SU-DHL-6 (cell line): ENCODE measurements around the gene ARHGDIB.

Experiments
- EZH2phosphoT487 ChIP-seq: fragments of 200-600 bp; sonication (generic), shearing (Covaris generic); conservative IDR thresholded peaks from 2 replicates; pipeline ENCODE4 v1.6.1; 2018; ENCODE audit warnings: mild to moderate bottlenecking, antibody characterized with exemption, low read length, moderate library complexity, mixed read lengths
- TF ChIP-seq, protein P1 (sequence below): fragments of 200-600 bp; sonication (generic); IDR thresholded peaks from one replicate; pipeline ENCODE4 v1.5.1; 2017; ENCODE audit warnings: antibody characterized with exemption, mild to moderate bottlenecking, low read length, moderate library complexity; ENCODE audit not compliant: insufficient read depth, poor library complexity, severe bottlenecking

DNA sequence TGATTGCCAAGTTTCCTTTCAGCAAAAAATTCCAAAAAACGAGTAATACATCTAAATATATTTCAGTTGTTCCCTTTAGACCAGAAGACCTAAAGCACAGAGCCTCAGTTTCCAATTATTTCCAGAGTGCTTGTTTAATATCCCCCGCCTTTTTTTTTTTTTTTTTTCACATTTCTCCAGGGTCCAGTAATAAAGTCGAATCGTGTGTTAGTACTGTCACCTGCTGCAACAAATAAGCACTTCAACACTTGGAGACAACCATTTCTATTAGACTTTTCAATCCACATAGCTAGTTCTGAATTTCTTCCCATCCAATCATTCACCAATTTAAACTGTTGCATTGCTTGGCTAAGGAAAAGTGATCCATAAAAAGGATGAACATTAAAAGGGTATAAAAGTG is 25.0 kb upstream of the ARHGDIB start:
- TF ChIP-seq, protein P1, sequence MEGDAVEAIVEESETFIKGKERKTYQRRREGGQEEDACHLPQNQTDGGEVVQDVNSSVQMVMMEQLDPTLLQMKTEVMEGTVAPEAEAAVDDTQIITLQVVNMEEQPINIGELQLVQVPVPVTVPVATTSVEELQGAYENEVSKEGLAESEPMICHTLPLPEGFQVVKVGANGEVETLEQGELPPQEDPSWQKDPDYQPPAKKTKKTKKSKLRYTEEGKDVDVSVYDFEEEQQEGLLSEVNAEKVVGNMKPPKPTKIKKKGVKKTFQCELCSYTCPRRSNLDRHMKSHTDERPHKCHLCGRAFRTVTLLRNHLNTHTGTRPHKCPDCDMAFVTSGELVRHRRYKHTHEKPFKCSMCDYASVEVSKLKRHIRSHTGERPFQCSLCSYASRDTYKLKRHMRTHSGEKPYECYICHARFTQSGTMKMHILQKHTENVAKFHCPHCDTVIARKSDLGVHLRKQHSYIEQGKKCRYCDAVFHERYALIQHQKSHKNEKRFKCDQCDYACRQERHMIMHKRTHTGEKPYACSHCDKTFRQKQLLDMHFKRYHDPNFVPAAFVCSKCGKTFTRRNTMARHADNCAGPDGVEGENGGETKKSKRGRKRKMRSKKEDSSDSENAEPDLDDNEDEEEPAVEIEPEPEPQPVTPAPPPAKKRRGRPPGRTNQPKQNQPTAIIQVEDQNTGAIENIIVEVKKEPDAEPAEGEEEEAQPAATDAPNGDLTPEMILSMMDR = no peak
- no peak for TF ChIP-seq EZH2phosphoT487
